ENCODE results near the gene METTL18. TPM values are rescaled to one million over a fixed set of nuclear protein-coding genes. Genes with fewer than 3 reads are reported as not detected.

METTL18 gene
- total RNA-seq, 1 donor from 2014 or later = 19.2 TPM

GRCh38 chr1:169776440-169776839, 18.3 kb downstream of the METTL18 start:
- Histone ChIP-seq H3K36me3 (no peaks in the 10 kb centered on the region), H3K27me3 (no peaks in the 10 kb centered on the region), H3K4me3 (no peak overlapping the region), H3K4me1 (no peaks in the 10 kb centered on the region), H3K27ac (no peak overlapping the region), H3K9me3 (no peaks in the 10 kb centered on the region)
- intact Hi-C loops (cut with DNase I) = no loop called here
- no peak for DNase-seq (ENCODE audit: low spot score in 2 of 2)
- TF ChIP-seq CTCF (IDR thresholded peaks at IDR 0.05) = no peak

DNA sequence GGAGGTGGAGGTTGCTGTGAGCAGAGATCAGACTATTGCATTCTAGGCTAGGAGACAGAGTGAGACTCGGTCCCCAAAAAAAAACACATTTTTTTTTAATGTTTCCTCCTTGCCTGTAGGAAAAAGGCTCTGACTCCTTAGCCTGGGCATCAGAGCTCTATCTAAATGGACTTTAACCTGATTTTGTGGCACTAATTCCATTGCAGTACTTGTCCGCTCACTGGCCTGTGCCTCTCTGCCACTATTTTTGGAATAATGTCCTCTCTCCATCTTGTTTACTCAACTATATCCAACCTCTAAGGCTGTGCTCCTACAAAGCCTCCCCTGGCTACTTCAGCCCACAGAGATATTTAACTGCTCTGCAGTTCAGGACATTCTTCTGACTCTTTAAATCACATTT, 26.5 kb downstream of the METTL18 start:
- Histone ChIP-seq H3K36me3 (no peaks in the 10 kb centered on the region), H3K4me1 (no peaks in the 10 kb centered on the region), H3K27me3 (no peaks in the 10 kb centered on the region), H3K27ac (no peak overlapping the region), H3K9me3 (no peaks in the 10 kb centered on the region), H3K4me3 (no peak overlapping the region)
- TF ChIP-seq CTCF (IDR thresholded peaks at IDR 0.05) = no peak
- no peak for DNase-seq (ENCODE audit: low spot score in 2 of 2)
- intact Hi-C loops (cut with DNase I) = no loop called here

DNA sequence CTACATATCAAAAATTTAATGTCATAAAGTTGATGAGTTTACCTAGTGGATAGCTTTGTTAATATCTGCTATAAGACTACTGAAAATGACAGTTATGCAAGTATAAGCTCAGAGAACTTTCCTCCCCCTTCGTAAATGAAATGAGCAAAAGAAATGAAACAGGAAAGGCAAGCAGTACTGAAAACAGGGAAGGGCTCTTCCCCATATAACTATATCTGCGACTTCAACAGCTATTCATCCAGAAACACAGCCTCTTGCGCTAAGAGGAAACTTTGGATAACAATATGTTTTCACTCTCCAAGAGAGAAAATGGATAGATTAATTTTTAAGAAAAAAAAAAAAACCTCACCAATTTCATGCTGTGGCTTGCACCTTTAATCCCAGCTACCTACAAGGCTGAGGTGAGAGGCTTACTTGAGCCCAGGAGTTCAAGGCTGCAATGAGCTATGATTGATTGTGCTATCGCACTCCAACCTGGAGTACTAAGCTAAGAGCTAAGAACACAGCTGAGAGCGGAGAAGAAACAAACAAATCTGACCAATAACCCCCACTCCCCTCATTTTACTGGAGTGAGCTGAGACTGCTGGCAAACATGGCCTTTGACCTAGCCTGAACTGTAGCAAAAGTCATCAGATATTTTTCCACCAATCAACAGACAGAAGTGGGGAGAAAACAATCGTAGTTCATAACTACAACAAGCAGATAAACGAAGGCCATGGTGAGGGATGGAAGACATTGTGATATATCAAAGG, 29.0 kb downstream of the METTL18 start:
- Histone ChIP-seq H3K9me3 (no peaks in the 10 kb centered on the region), H3K27ac (no peak overlapping the region), H3K4me1 (no peaks in the 10 kb centered on the region), H3K4me3 (no peak overlapping the region), H3K36me3 (no peaks in the 10 kb centered on the region), H3K27me3 (no peaks in the 10 kb centered on the region)
- no peak for TF ChIP-seq CTCF (IDR thresholded peaks at IDR 0.05)
- intact Hi-C loops (cut with DNase I) = no loop called here
- DNase-seq (ENCODE audit: low spot score in 2 of 2) = no peak

DNA sequence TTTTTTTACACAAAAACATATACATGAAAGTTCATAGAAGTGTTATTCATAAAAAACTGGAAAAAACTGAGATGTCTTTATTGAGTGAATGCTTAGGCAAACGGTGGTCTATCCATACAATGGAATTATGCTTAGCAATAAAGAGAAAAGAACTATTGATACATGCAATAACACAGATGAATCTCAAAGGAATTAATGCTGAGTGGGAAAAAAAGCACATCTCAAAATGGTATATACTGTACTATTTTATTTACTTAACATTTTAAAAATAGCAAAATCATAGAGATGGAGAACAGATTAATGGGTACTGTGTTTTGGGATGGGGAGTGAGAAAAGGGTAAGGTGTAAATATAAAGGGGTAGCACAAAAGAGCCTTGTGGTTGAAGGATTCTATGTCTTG, 29.8 kb downstream of the METTL18 start:
- H3K27me3 ChIP-seq = no peaks in the 10 kb centered on the region
- TF ChIP-seq CTCF (IDR thresholded peaks at IDR 0.05) = no peak
- H3K4me1 ChIP-seq = no peaks in the 10 kb centered on the region

DNA sequence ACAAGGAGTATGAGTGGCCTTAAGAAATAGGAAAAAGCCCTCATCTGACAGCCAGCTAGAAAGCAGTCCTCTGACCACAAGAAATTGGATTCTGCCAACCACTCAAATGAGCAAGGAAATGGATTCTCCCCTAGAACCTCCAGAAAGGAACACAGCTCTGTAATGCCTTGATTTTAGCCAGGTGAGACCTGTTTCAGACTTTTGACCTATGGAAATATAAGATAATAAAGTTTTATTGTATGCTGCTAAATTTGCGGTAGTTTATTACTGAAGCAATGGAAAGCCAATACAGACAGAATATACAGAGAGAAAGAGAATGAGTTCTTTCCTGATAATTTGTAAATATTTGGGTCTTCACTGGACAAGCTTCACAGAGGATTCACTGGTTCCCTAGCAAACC, 32.0 kb downstream of the METTL18 start:
- no peak for DNase-seq (ENCODE audit: low spot score in 2 of 2)

More for the DNA sequence above, 29.8 kb downstream of the METTL18 start:
- Histone ChIP-seq H3K27ac (no peak overlapping the region), H3K9me3 (no peaks in the 10 kb centered on the region), H3K36me3 (no peaks in the 10 kb centered on the region), H3K4me3 (no peak overlapping the region)
- DNase-seq (ENCODE audit: low spot score in 2 of 2) = no peak
- intact Hi-C loops (cut with DNase I) = no loop called here

More for the DNA sequence above, 32.0 kb downstream of the METTL18 start:
- intact Hi-C loops (cut with DNase I) = no loop called here
- Histone ChIP-seq H3K27ac (no peak overlapping the region), H3K27me3 (no peaks in the 10 kb centered on the region), H3K36me3 (no peaks in the 10 kb centered on the region), H3K4me1 (no peaks in the 10 kb centered on the region), H3K9me3 (no peaks in the 10 kb centered on the region), H3K4me3 (no peak overlapping the region)
- no peak for TF ChIP-seq CTCF (IDR thresholded peaks at IDR 0.05)
